H1 (cell line): ENCODE data around the gene CTNS. TPM values are rescaled to one million over a fixed set of nuclear protein-coding genes. Genes with fewer than 3 reads are reported as not detected.

Experiments
- CTCF ChIA-PET: fragments of 300-600 bp; sonication (Branson Sonifier 250); formaldehyde crosslinking; loops from one replicate; lab custom pipeline; 2021; ENCODE audit not compliant: partially characterized antibody; lab: Charles Lee
- POLR2A ChIA-PET: fragments of 300-600 bp; sonication (Branson Sonifier 250); formaldehyde crosslinking; loops from one replicate; lab custom pipeline; 2021; ENCODE audit warnings: inconsistent platforms; ENCODE audit not compliant: partially characterized antibody; lab: Charles Lee
- DNase-seq, 2 experiments: peaks; one replicate each; pipeline versions ENCODE4 v3.0.0 to v3.0.0-alpha.2; 2010 to 2022; ENCODE audit warnings: low spot score in 2 of 2, low read depth in 1 of 2, mixed read lengths in 1 of 2
- FAIRE-seq: peaks from 2 replicates; lab custom pipeline; 2011; peaks lifted over from hg19 to GRCh38; lab: Jason Lieb, UNC
- H2AFZ ChIP-seq: 2 replicates; pipeline ENCODE4 v1.8.1; 2012; ENCODE audit warnings: low read length, inconsistent platforms
- H2AK5ac ChIP-seq: 2 replicates; pipeline ENCODE4 v1.6.1; 2013; ENCODE audit warnings: low read depth, low read length
- H2BK120ac ChIP-seq: replicated peaks from 2 replicates; pipeline ENCODE3; 2013; ENCODE audit warnings: low read depth, low read length, inconsistent platforms
- H2BK12ac ChIP-seq: 2 replicates; pipeline ENCODE4 v1.6.1; 2013; ENCODE audit warnings: low read depth, low read length
- H2BK15ac ChIP-seq: 2 replicates; pipeline ENCODE4 v1.6.1; 2013; ENCODE audit warnings: low read length
- H2BK20ac ChIP-seq: 2 replicates; pipeline ENCODE4 v1.6.1; 2013; ENCODE audit warnings: low read length
- H2BK5ac ChIP-seq: 2 replicates; pipeline ENCODE4 v1.6.1; 2013; ENCODE audit warnings: low read depth, low read length
- H3K14ac ChIP-seq: 2 replicates; pipeline ENCODE4 v1.6.1; 2013; ENCODE audit warnings: inconsistent platforms; ENCODE audit not compliant: insufficient read length
- H3K18ac ChIP-seq: 2 replicates; pipeline ENCODE4 v1.6.1; 2013; ENCODE audit warnings: low read length; ENCODE audit errors: extremely low read depth
- H3K23ac ChIP-seq: 2 replicates; pipeline ENCODE4 v1.6.1; 2013; ENCODE audit warnings: inconsistent platforms; ENCODE audit not compliant: insufficient read length
- H3K23me2 ChIP-seq: 2 replicates; pipeline ENCODE4 v1.6.1; 2013; ENCODE audit warnings: low read depth, low read length
- H3K27ac ChIP-seq: 2 replicates; pipeline ENCODE4 v1.6.1; 2011; ENCODE audit warnings: low read depth, low read length, inconsistent platforms
- H3K27me3 ChIP-seq, 4 experiments: replicated peaks in 1 of 4; 1 replicate in 1 of 4; 2 replicates in 3 of 4; pipeline versions ENCODE4 v1.6.1 to v1.8.1; 2011 to 2013; ENCODE audit warnings: low read length in 3 of 4, mild to moderate bottlenecking in 3 of 4, inconsistent platforms in 2 of 4, mixed read lengths in 2 of 4, moderate library complexity in 1 of 4; ENCODE audit not compliant: control insufficient read depth in 3 of 4, insufficient read depth in 3 of 4; ENCODE audit errors: extremely low read depth in 1 of 4
- H3K36me3 ChIP-seq, 4 experiments: 2 replicates each; pipeline versions ENCODE4 v1.6.1 to v1.8.1; 2011 to 2013; ENCODE audit warnings: mild to moderate bottlenecking in 4 of 4, low read length in 3 of 4, moderate library complexity in 2 of 4, control low read depth in 1 of 4, inconsistent platforms in 1 of 4; ENCODE audit not compliant: insufficient read depth in 4 of 4, control insufficient read depth in 2 of 4
- H3K4ac ChIP-seq: replicated peaks from 2 replicates; pipeline ENCODE3; 2013; ENCODE audit warnings: low read length, low read depth, mixed read lengths, inconsistent platforms; ENCODE audit not compliant: insufficient read length
- H3K4me1 ChIP-seq, 4 experiments: replicated peaks in 1 of 4; 1 replicate in 1 of 4; 2 replicates in 3 of 4; pipeline versions ENCODE4 v1.6.1 to v1.8.1; 2011 to 2013; ENCODE audit warnings: low read length in 3 of 4, inconsistent platforms in 2 of 4, mixed read lengths in 1 of 4; ENCODE audit not compliant: insufficient read depth in 4 of 4, control insufficient read depth in 3 of 4
- H3K4me2 ChIP-seq, 2 experiments: 2 replicates each; pipeline versions ENCODE4 v1.6.1 to v1.8.1; 2011 to 2013; ENCODE audit warnings: low read depth in 2 of 2, low read length in 2 of 2, control low read depth in 1 of 2, inconsistent platforms in 1 of 2, mild to moderate bottlenecking in 1 of 2; ENCODE audit not compliant: insufficient read depth in 1 of 2
- H3K4me3 ChIP-seq, 4 experiments: fragments of 200-600, 300-600 bp in 1 of 4; sonication (generic), shearing (Covaris generic), sonication (Bioruptor Twin) in 1 of 4; 2 replicates each; pipeline versions ENCODE4 v1.5.1 to v1.8.1; 2011 to 2016; ENCODE audit warnings: low read length in 4 of 4, low read depth in 3 of 4, control low read depth in 2 of 4, inconsistent platforms in 2 of 4, mild to moderate bottlenecking in 2 of 4, mixed read lengths in 1 of 4, moderate library complexity in 1 of 4; ENCODE audit not compliant: insufficient read depth in 2 of 4; ENCODE audit errors: extremely low read depth in 1 of 4
- H3K56ac ChIP-seq: replicated peaks from 2 replicates; pipeline ENCODE3; 2013; ENCODE audit warnings: low read depth, mild to moderate bottlenecking, mixed read lengths, low read length, inconsistent platforms; ENCODE audit not compliant: insufficient read length
- H3K79me1 ChIP-seq: 2 replicates; pipeline ENCODE4 v1.6.1; 2013; ENCODE audit warnings: low read depth, low read length, control low read depth
- H3K79me2 ChIP-seq, 2 experiments: 2 replicates each; pipeline versions ENCODE4 v1.6.1 to v1.8.1; 2012 to 2013; ENCODE audit warnings: low read length in 2 of 2, mild to moderate bottlenecking in 2 of 2, inconsistent platforms in 1 of 2; ENCODE audit not compliant: insufficient read depth in 2 of 2, control insufficient read depth in 1 of 2
- H3K9ac ChIP-seq, 4 experiments: replicated peaks in 1 of 4; 1 replicate in 1 of 4; 2 replicates in 3 of 4; pipeline versions ENCODE4 v1.6.1 to v1.8.1; 2011 to 2013; ENCODE audit warnings: low read depth in 3 of 4, low read length in 3 of 4, control low read depth in 2 of 4, mild to moderate bottlenecking in 2 of 4, moderate library complexity in 2 of 4, inconsistent platforms in 1 of 4; ENCODE audit errors: extremely low read depth in 1 of 4
- H3K9me3 ChIP-seq, 2 experiments: 2 replicates each; pipeline versions ENCODE4 v1.6.1 to v1.8.1; 2012 to 2013; ENCODE audit warnings: mild to moderate bottlenecking in 2 of 2, moderate library complexity in 2 of 2, control low read depth in 1 of 2, inconsistent platforms in 1 of 2, low read depth in 1 of 2, low read length in 1 of 2, mixed read lengths in 1 of 2; ENCODE audit not compliant: insufficient read depth in 2 of 2
- H4K20me1 ChIP-seq, 2 experiments: replicated peaks in 1 of 2; 2 replicates each; pipeline versions ENCODE3 to v1.8.1; 2011 to 2013; ENCODE audit warnings: inconsistent platforms in 2 of 2, low read length in 2 of 2, mild to moderate bottlenecking in 1 of 2; ENCODE audit not compliant: insufficient read depth in 2 of 2, control insufficient read depth in 1 of 2
- H4K5ac ChIP-seq: 2 replicates; pipeline ENCODE4 v1.6.1; 2013; ENCODE audit warnings: low read length, low read depth, mixed read lengths, inconsistent platforms; ENCODE audit not compliant: insufficient read length
- H4K8ac ChIP-seq: 2 replicates; pipeline ENCODE4 v1.8.0; 2013; ENCODE audit warnings: mild to moderate bottlenecking, moderate library complexity, low read length, inconsistent platforms; ENCODE audit not compliant: insufficient read depth; ENCODE audit errors: extremely low read depth
- H4K91ac ChIP-seq: replicated peaks from 2 replicates; pipeline ENCODE3; 2013; ENCODE audit warnings: low read length, mixed read lengths, inconsistent platforms; ENCODE audit not compliant: insufficient read length
- CTBP2 ChIP-seq: IDR thresholded peaks from 2 replicates; pipeline ENCODE4 v1.7.0; 2011; ENCODE audit warnings: borderline replicate concordance, mild to moderate bottlenecking, moderate library complexity, mixed read lengths, low read length; ENCODE audit not compliant: insufficient read depth, insufficient read length
- MAX ChIP-seq: IDR thresholded peaks from 2 replicates; pipeline ENCODE4 v1.6.1; 2012; ENCODE audit warnings: inconsistent platforms
- PHF8 ChIP-seq: fragments of 200-600 bp; sonication (generic); conservative IDR thresholded peaks from 2 replicates; pipeline ENCODE4 v1.7.1; 2012; ENCODE audit warnings: low read depth, mild to moderate bottlenecking, inconsistent platforms, low read length, moderate library complexity
- SIN3A ChIP-seq, 2 experiments: IDR thresholded peaks in 1 of 2; conservative IDR thresholded peaks in 1 of 2; 2 replicates each; pipeline ENCODE4 v1.6.1; 2011 to 2012; ENCODE audit warnings: low read length in 2 of 2, improper control_type of control experiment in 1 of 2, low read depth in 1 of 2, mild to moderate bottlenecking in 1 of 2
- SRF ChIP-seq: IDR thresholded peaks from 2 replicates; pipeline ENCODE4 v1.6.1; 2011; ENCODE audit warnings: mild to moderate bottlenecking, low read depth, low read length, moderate library complexity
- TAF1 ChIP-seq: IDR thresholded peaks from 2 replicates; pipeline ENCODE4 v1.6.1; 2011; ENCODE audit warnings: mild to moderate bottlenecking, low read depth, low read length
- TAF7 ChIP-seq: optimal IDR thresholded peaks from 2 replicates; pipeline ENCODE3; 2011; ENCODE audit warnings: low read depth, mild to moderate bottlenecking, inconsistent platforms, low read length, moderate library complexity, borderline replicate concordance
- USF2 ChIP-seq: IDR thresholded peaks from 2 replicates; pipeline ENCODE4 v1.6.1; 2011; ENCODE audit warnings: low read length, improper control_type of control experiment
- ZNF274 ChIP-seq: IDR thresholded peaks from 2 replicates; pipeline ENCODE4 v1.7.0; 2012; ENCODE audit warnings: low read length, borderline replicate concordance; ENCODE audit errors: extremely low read depth
- WGBS, 2 experiments: shearing (Covaris generic) in 1 of 2; methylation state at CpG; one replicate each; pipeline versions ENCODE4 v1.1.6 to v1.1.7; 2013 to 2015; ENCODE audit warnings: low lambda C conversion rate in 2 of 2, mixed read lengths in 2 of 2, inconsistent platforms in 1 of 2, low coverage in 1 of 2, missing lambda C conversion rate in 1 of 2; ENCODE audit not compliant: insufficient replicate concordance in 2 of 2, insufficient coverage in 1 of 2, insufficient read length in 1 of 2; ENCODE audit errors: extremely low coverage in 1 of 2, missing lambda C conversion rate in 1 of 2; 5-methylcytosine and 5-hydroxymethylcytosine counted together
- polyA plus RNA-seq, 7 experiments: library from polyadenylated mRNA; depleted of rRNA in 3 of 7; stranded (reverse) in 5 of 7; unstranded in 2 of 7; fragments of >200 nt in 5 of 7; fragments of 200-250 nt in 2 of 7; gene quantifications; 1 replicate in 5 of 7; 2 replicates in 1 of 7; 4 replicates in 1 of 7; pipeline versions ENCODE4 v1.2.1 to v1.2.3, GENCODE V29; 2011 to 2013; ENCODE audit warnings: missing spikeins in 2 of 7, mixed read lengths in 2 of 7
- total RNA-seq: library from RNA; stranded (reverse); fragmentation: NEBNext Ultra II Directional; extraction: Animal tissue kit (Norgen Biotek cat#: 25700); gene quantifications from 2 replicates; pipeline ENCODE4 v1.2.1, GENCODE V29; 2021
- TF ChIP-seq, protein P1 (sequence below): IDR thresholded peaks from 2 replicates; pipeline ENCODE4 v1.6.1; 2011; ENCODE audit warnings: low read depth, mild to moderate bottlenecking, low read length; ENCODE audit not compliant: insufficient read depth

CTNS gene
- total and polyA plus RNA-seq, 2 of the 8 experiments (the other 6 are each of a cell fraction or from before 2014, with no cell fraction given) = 11.6 to 12.9 TPM

DNA sequence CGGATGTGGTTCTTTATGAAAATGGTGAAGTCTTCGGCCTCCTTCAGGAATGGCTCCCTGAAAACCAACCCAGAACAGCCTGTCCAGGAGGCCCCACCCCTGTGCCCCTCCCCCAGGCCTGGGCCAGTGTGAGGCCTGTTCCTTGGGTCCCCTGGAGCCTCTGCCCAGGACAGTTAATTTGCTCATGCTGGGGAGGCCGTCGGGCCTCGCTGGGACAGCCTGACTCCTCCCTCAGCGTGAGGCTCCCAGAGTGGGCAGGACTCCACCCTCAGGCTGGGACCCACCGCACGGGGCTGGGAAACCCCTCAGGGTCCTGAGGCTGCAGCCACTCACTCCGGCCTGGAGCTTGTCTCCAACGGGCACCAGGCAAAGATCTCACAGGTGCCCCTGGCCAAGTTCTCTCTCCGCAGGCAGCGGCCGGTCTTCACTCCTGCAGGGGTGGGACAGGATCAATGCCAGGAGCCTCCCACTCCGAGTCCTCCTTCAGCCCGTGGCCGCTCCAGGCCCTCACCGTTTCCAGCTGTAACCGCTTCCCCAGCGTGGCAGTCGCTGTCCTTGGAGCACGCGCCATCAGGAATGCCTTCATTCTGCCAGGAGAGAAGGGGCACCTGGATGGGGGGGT, 53.6 kb downstream of the CTNS start:
- H3K27ac ChIP-seq = no peak overlapping the region
- no peak overlapping the region for H2BK120ac ChIP-seq
- no peak overlapping the region for H2BK15ac ChIP-seq
- H3K9ac ChIP-seq = no peak overlapping the region
- H4K91ac ChIP-seq = no peak overlapping the region
- DNase-seq (peak in 1 of 2 experiments; percentile 48), FAIRE-seq (no peak)
- no peak overlapping the region for H2BK20ac ChIP-seq
- no peaks in the 10 kb centered on the region for H3K9me3 ChIP-seq
- no peaks in the 10 kb centered on the region for H3K79me1 ChIP-seq
- peaks cover 3% of the 10 kb centered on the region; the same call in 1 of the 2 replicates for H3K23me2 ChIP-seq
- no peak overlapping the region for H3K4me2 ChIP-seq
- no peak overlapping the region for H3K56ac ChIP-seq
- no peak overlapping the region for H2AFZ ChIP-seq
- H3K4me1 ChIP-seq = peaks cover 0 to 10% (median 5%) of the 10 kb centered on the region in 4 experiments; a peak in 5 of 7 replicates
- H4K20me1 ChIP-seq = peaks cover 0 to 8% of the 10 kb centered on the region in 2 experiments
- H2BK5ac ChIP-seq = no peak overlapping the region
- no peak overlapping the region for H3K23ac ChIP-seq
- H3K27me3 ChIP-seq = peaks cover 0 to 7% (median 4%) of the 10 kb centered on the region in 4 experiments; a peak in 5 of 7 replicates
- H3K79me2 ChIP-seq = no peaks in the 10 kb centered on the region
- no peak overlapping the region for H2AK5ac ChIP-seq
- no peak overlapping the region for H4K5ac ChIP-seq
- POLR2A ChIA-PET = interaction anchor here (0.6 to 0.7 kb wide), 2 partner anchors 28 to 54 kb away, joined by 3 read pairs; partner anchors contain the start of gene SHPK
- no peak overlapping the region for H3K4ac ChIP-seq
- no peaks in the 10 kb centered on the region for H3K36me3 ChIP-seq
- H2BK12ac ChIP-seq = no peak overlapping the region
- 95% methylated on average over 21 of the region's 22 CpGs; no CpG with 5 or more reads in 1 of the 2 experiments for WGBS, 2 experiments
- no peak overlapping the region for H3K4me3 ChIP-seq
- CTCF ChIA-PET = interaction anchor here (1.1 to 3.3 kb wide), 4 partner anchors 11 to 48 kb away, joined by 3 to 29 read pairs (median 14); no protein-coding TSS in a partner anchor
- H4K8ac ChIP-seq = no peak overlapping the region; the same call in 1 of the 2 replicates
- H3K14ac ChIP-seq = no peak overlapping the region
- H3K18ac ChIP-seq = no peak overlapping the region
- no peak for TF ChIP-seq ZNF274
- TF ChIP-seq SRF = no peak
- no peak for TF ChIP-seq SIN3A (conservative IDR thresholded peaks at IDR 0.05 in 1 of 2, IDR thresholded peaks at IDR 0.05 in 1 of 2; ENCODE audit: low read depth in 1 of 2, low read length in 2 of 2)
- TF ChIP-seq MAX = no peak
- TF ChIP-seq USF2 = no peak
- TF ChIP-seq TAF1 = no peak
- no peak for TF ChIP-seq CTBP2
- TF ChIP-seq TAF7 = no peak
- TF ChIP-seq, protein P1, sequence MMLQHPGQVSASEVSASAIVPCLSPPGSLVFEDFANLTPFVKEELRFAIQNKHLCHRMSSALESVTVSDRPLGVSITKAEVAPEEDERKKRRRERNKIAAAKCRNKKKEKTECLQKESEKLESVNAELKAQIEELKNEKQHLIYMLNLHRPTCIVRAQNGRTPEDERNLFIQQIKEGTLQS = no peak
- TF ChIP-seq PHF8 = no peak
